HG03103 (cell line): ENCODE data around the gene STAT5A.
"Not testable (repeated sequence)": the region's sequence is repeated elsewhere in the genome, so short reads cannot be mapped to it uniquely, and the experiment has no call there.

Experiments used
- ATAC-seq: cut with Tn5 transposase; IDR thresholded peaks from one replicate; pipeline ENCODE4 v1.9.1; 2021; ENCODE audit warnings: low read depth; ENCODE audit not compliant: unreplicated experiment

The STAT5A gene

GRCh38 chr17:42287977-42288802 is at the start of gene STAT5A:
TSS of gene STAT5A (plus strand) at chr17:42288498. CDS start at chr17:42289412, 914 bp downstream.
- ATAC-seq, result peak; percentile 54

DNA sequence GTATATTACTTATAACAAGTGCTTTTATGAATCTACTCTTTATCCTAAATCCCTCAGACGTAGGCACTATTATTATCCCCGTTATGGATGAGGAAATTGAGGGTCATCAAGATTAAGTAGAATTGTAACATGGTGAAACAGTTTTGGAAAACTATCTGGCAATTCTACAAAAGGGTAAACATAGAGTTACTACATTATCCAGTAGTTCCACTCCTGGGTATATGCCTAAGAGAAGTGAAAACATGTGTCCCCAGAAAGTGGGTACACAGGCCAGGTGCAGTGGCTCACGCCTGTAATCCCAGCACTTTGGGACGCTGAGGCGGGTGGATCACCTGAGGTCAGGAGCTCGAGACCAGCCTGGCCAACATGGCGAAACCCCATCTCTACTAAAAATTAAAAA is 48.7 kb upstream of the STAT5A start:
- ATAC-seq, result not testable (repeated sequence)

- ATAC-seq, result no peak
Observed at GRCh38 chr17:42240201-42240600, 48.1 kb upstream of the STAT5A start.

DNA sequence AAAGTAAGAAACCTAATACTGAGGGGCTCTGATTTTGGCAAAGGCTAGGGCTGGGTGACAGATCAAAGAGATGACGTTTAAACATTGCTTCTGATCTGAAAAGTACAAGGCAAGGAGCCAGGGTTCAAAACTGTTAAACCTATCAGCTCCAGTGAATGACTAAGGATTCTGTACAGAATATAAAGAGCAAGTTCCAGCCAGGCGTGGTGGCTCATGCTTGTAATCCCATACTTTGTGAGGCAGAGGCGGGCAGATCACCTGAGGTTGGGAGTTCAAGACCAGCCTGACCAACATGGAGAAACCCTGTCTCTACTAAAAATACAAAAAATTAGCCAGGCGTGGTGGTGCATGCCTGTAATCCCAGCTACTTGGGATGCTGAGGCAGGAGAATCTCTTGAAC is 47.4 kb upstream of the STAT5A start:
- ATAC-seq, result not testable (repeated sequence)

- no peak for ATAC-seq
Observed at GRCh38 chr17:42241871-42242270, 46.4 kb upstream of the STAT5A start.

DNA sequence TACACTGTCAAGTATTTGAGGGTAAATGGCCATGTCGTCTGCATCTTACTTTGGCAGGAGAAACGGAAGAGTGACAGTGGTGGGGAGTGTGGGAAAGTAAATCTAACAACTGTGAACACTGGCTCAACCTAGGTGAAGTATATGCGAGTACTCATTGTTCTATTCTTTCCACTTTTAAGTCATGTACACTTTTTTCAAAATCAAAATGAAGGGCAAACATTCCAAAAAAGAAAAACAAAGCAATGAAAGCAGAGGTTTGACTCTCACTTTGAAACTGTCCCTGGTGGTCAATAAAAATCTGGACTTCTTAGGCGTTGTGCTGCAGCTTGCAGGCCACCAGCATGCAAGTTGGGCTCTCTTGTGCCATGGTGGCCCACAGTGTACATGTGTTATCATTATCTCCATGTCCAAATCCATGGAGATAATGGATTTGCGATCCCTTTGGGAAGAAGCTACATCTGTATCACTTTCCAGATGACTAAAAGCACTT is 44.8 kb upstream of the STAT5A start:
- ATAC-seq, result no peak

- ATAC-seq, result not testable (repeated sequence)
Observed at GRCh38 chr17:42244116-42244515, 44.2 kb upstream of the STAT5A start.

DNA sequence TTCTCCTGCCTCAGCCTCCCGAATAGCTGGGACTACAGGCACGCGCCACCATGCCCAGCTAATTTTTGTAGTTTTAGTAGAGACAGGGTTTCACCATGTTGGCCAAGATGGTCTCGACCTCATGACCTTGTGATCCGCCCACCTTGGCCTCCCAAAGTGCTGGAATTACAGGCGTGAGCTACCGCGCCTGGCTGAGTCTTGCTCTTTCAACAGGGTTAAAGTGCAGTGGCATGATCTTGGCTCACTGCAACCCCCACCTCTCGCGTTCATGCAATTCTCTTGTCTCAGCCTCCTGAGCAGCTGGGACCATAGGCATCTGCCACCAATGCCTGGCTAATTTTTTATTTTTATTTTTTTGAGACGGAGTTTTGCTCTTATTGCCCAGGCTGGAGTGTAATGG is 43.1 kb upstream of the STAT5A start:
- ATAC-seq, result not testable (repeated sequence)

- no peak for ATAC-seq
Observed at GRCh38 chr17:42246515-42246914, 41.8 kb upstream of the STAT5A start.

GRCh38 chr17:42247734-42248133 is 40.6 kb upstream of the STAT5A start:
- no peak for ATAC-seq

DNA sequence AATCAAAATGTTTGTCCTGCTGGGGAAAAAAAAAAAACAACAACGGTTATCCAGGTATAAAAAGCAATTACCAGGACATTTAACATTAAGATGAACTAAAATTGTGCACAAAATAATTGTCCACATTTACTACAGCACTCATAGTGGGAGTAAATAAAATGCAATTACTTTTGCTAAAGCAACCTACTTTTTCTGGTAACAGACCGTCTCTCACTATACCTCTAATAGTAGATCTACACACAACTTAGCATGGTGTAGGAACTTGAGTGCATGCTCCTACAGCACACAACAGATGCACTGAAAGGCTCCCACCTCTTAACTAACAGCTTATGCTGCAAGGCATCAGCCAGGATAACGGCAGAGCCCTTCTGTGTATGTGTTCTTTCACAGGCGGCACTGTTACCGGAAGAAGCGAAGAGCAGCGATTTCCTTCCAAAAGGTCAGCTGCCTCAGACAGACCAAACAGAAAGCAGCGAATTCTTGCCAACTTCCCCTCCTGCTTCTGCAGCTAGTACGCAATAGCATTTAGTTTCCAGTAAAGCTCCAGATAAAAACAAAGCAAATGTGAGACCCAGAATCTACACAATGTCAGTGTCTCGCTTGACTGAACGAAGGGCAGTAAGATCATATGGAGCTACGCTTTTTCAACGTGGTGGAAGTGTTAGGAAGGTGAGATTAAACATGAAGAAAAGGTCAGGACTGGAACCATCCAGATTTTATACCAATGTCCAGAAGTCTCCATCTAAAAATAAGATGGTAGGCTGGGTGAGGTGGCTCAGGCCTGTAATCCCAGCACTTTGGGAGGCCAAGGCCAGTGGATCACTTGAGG is 39.7 kb upstream of the STAT5A start:
- ATAC-seq, result no peak

GRCh38 chr17:42249681-42250446 is 38.4 kb upstream of the STAT5A start:
- no peak for ATAC-seq

GRCh38 chr17:42251115-42251514 is 37.2 kb upstream of the STAT5A start:
- ATAC-seq, result no peak

DNA sequence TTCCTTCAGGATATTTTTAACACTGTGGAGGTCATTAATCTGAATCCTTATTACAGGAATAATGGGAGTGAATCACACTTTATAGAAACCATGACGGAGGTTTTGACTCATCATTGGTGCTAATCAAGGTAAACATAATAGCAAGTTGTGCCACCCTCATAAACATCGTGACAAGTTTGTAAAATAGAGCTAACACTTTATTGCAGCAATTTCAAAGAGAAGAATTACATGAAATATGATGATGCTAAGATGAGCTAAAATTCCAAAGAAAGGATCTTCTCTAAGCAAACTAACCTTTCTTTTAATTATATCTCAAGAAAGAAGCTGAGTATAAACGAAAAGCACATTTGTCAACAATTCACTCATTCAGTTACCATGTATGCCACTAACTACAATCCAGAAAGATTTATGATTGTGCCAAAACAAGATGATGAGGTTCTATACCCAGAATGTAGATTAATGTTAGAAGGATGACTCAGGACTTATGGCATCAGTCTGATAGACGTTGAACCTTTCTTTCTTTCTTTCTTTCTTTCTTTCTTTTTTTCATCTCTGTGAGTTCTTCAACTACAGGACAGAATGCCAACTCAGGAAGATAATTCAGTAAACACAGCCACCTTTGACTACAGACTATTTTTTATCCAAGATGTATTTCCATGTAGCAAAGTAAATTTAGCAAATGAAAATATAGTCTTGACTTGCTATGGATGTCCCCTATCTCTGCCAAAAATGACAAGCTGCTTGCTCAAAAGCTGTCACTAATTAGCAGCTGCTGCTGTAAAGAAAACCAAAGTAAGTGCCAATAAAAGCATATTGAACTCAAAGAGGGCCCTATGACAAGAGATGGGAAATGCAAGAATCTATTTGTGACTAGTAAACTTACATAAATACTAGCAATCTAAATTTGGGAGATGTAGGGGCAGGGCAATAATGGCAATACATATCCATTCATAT is 35.4 kb upstream of the STAT5A start:
- ATAC-seq, result no peak

DNA sequence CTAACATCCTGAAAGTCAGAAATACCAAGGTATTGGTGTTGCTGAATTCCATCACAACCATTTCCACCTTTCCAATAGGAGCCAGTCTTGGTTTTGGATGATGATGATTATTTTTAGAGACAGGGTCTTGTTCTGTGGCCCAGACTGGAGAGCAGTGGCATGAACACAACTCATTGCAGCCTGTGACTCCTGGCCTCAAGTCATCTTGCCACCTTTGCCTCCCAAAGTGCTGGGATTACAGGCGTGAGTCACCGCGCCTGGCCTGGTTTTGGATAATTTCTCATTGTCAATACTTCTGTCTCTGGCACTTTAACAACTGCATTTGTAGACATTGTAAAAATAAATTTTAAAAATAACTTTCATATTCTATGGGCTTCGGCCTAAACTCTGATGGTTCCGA is 34.7 kb upstream of the STAT5A start:
- ATAC-seq, result no peak

GRCh38 chr17:42255445-42255844 is 32.9 kb upstream of the STAT5A start:
- ATAC-seq, result no peak

DNA sequence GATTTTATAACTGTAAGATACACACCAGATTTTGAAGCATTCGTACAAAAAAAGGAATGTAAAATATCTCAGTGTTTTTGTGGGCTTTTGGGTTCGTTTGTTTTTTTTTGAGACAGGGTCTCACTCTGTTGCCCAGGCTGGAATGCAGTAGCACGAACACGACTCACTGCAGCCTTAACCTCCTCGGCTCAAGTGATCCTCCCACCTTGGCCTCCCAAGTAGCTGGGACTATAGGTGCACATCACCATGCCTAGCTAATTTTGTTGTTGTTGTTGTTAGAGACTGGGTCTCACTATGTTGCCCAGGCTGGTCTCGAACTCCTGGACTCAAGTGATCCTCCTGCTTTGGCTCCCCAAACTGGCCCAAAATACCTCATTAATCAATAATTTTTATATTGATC is 28.0 kb upstream of the STAT5A start:
- ATAC-seq, result no peak

DNA sequence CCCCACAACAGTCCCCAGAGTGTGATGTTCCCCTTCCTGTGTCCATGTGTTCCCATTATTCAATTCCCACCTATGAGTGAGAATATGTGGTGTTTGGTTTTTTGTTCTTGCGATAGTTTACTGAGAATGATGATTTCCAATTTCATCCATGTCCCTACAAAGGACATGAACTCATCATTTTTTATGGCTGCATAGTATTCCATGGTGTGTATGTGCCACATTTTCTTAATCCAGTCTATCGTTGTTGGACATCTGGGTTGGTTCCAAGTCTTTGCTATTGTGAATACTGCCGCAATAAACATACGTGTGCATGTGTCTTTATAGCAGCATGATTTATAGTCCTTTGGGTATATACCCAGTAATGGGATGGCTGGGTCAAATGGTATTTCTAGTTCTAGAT is 23.9 kb upstream of the STAT5A start:
- not testable (repeated sequence) for ATAC-seq

DNA sequence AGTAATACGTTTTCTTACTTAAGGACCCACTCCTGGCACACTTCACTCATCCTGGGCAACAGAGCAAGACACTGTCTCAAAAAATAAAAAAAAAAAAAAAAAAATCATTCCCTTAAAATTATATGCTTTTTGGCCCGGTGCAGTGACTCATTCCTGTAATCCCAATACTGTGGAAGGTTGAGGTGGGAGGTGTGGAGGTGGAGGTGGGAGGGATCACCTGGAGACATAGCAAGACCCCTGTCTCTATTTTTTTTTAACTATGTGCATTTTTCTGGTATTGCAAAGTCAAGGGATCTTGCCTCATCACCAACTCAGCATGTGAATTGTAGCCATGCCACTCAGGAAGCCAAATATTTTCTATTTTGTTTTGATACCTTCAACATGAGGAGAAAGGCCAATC is 21.8 kb upstream of the STAT5A start:
- no peak for ATAC-seq
